PC-3 (cell line): ENCODE results near the gene MGAT4B. TPM values are rescaled to one million over a fixed set of nuclear protein-coding genes. Genes with fewer than 3 reads are reported as not detected.

Experiments
- ATAC-seq: fragments of 200-7000 bp; cut with Tn5 transposase; 2 replicates; pipeline ENCODE4 v1.9.1; 2020; ENCODE audit warnings: mild to moderate bottlenecking, moderate library complexity
- BruUV-seq: library from RNA; stranded (reverse); fragments of 400-500 nt; replicated peaks from 2 replicates; lab custom pipeline; 2021; lab: Mats Ljungman, UMichigan
- CTCF ChIA-PET: fragments of 300-600 bp; sonication (Branson Sonifier 250); formaldehyde crosslinking; loops from one replicate; lab custom pipeline; 2022; ENCODE audit warnings: antibody characterized with exemption; lab: Charles Lee
- POLR2A ChIA-PET: fragments of 300-600 bp; sonication (Branson Sonifier 250); formaldehyde crosslinking; loops from one replicate; lab custom pipeline; 2022; ENCODE audit warnings: antibody characterized with exemption; ENCODE audit not compliant: unreplicated experiment; lab: Charles Lee
- DNase-seq: peaks from one replicate; pipeline ENCODE4 v3.0.0-alpha.2; 2015
- H2AFZ ChIP-seq: fragments of 300-600 bp; sonication (generic); 2 replicates; pipeline ENCODE4 v1.6.0; 2016; ENCODE audit warnings: antibody characterized with exemption, low read length
- H3F3A ChIP-seq: fragments of 300-600 bp; sonication (generic); one replicate; pipeline ENCODE4 v1.6.0; 2017; ENCODE audit warnings: antibody characterized with exemption, low read length, control low read depth, mild to moderate bottlenecking; ENCODE audit not compliant: unreplicated experiment
- H3K27ac ChIP-seq: fragments of 300-600 bp; sonication (generic); 2 replicates; pipeline ENCODE4 v1.5.1; 2016; ENCODE audit warnings: mild to moderate bottlenecking, low read length
- H3K27me3 ChIP-seq: fragments of 300-600 bp; sonication (generic); 2 replicates; pipeline ENCODE4 v1.6.1; 2016; ENCODE audit warnings: low read length, mixed read lengths
- H3K36me3 ChIP-seq: fragments of 300-600 bp; sonication (generic); 2 replicates; pipeline ENCODE4 v1.6.1; 2016; ENCODE audit warnings: low read depth, mixed run types, low read length, mixed read lengths
- H3K4me1 ChIP-seq: fragments of 300-600 bp; sonication (generic); 2 replicates; pipeline ENCODE4 v1.5.1; 2016; ENCODE audit warnings: low read length; ENCODE audit not compliant: insufficient read depth
- H3K4me2 ChIP-seq: fragments of 300-600 bp; sonication (generic); 2 replicates; pipeline ENCODE4 v1.6.0; 2016; ENCODE audit warnings: low read length
- H3K4me3 ChIP-seq: fragments of 300-600 bp; sonication (generic); 2 replicates; pipeline ENCODE4 v1.5.1; 2016; ENCODE audit warnings: mild to moderate bottlenecking, low read length, mixed read lengths
- H3K79me2 ChIP-seq: fragments of 300-600 bp; sonication (generic); 2 replicates; pipeline ENCODE4 v1.6.1; 2017; ENCODE audit warnings: low read length, mixed read lengths
- H3K9ac ChIP-seq: fragments of 300-600 bp; sonication (generic); 2 replicates; pipeline ENCODE4 v1.6.0; 2016; ENCODE audit warnings: mild to moderate bottlenecking, low read length
- H3K9me2 ChIP-seq: fragments of 300-600 bp; sonication (generic); replicated peaks from 2 replicates; pipeline ENCODE4 v1.6.1; 2016; ENCODE audit warnings: mixed run types, low read length, mixed read lengths
- H3K9me3 ChIP-seq: fragments of 300-600 bp; sonication (generic); 2 replicates; pipeline ENCODE4 v1.6.1; 2016; ENCODE audit warnings: low read length, mixed read lengths
- H4K20me1 ChIP-seq: fragments of 300-600 bp; sonication (generic); 2 replicates; pipeline ENCODE4 v1.6.1; 2016; ENCODE audit warnings: low read length, mixed read lengths
- CTCF ChIP-seq: fragments of 300-600 bp; sonication (generic); conservative IDR thresholded peaks from 2 replicates; pipeline ENCODE4 v1.5.1; 2017; ENCODE audit warnings: antibody characterized with exemption, low read depth, mild to moderate bottlenecking, low read length
- EZH2 ChIP-seq: fragments of 300-600 bp; sonication (generic); IDR thresholded peaks from one replicate; pipeline ENCODE4 v1.6.1; 2017; ENCODE audit warnings: antibody characterized with exemption, mild to moderate bottlenecking, low read length; ENCODE audit not compliant: unreplicated experiment
- EZH2phosphoT487 ChIP-seq: fragments of 300-600 bp; sonication (generic); IDR thresholded peaks from 2 replicates; pipeline ENCODE4 v1.6.1; 2018; ENCODE audit warnings: mild to moderate bottlenecking, antibody characterized with exemption, low read length, borderline replicate concordance
- intact Hi-C: fragments of 100-400 bp; cut with micrococcal nuclease; formaldehyde crosslinking; loops from 2 replicates; pipeline ENCODE4 v1.9.0; 2023
- total RNA-seq: library from RNA; depleted of rRNA; stranded (reverse); fragments of >200 nt; gene quantifications from 2 replicates; pipeline ENCODE4 v1.2.3, GENCODE V29; 2014

MGAT4B gene
- total RNA-seq, 1 experiment from 2014 or later = 88.9 TPM

GRCh38 chr5:179771311-179771895, 35.3 kb downstream of the MGAT4B start:
- TF ChIP-seq CTCF = no peak
- no peak for TF ChIP-seq EZH2
- TF ChIP-seq EZH2phosphoT487 = no peak
- no peak overlapping the region for H3K4me2 ChIP-seq
- H3K9me3 ChIP-seq = no peaks in the 10 kb centered on the region
- H3K27me3 ChIP-seq = no peaks in the 10 kb centered on the region
- no peak overlapping the region for H3K27ac ChIP-seq
- H3K4me3 ChIP-seq = no peak overlapping the region
- BruUV-seq = no TSS peak
- ChIA-PET POLR2A (no interaction called here), CTCF (no interaction called here)
- no peaks in the 10 kb centered on the region for H3F3A ChIP-seq
- no peak overlapping the region for H3K9ac ChIP-seq
- H3K79me2 ChIP-seq = peaks cover 14% of the 10 kb centered on the region
- ATAC-seq (no peak), DNase-seq (no peak)
- intact Hi-C loops = no loop called here
- H3K9me2 ChIP-seq = no peaks in the 10 kb centered on the region
- H4K20me1 ChIP-seq = no peaks in the 10 kb centered on the region
- no peak overlapping the region for H2AFZ ChIP-seq
- H3K4me1 ChIP-seq = no peaks in the 10 kb centered on the region
- peaks cover 18% of the 10 kb centered on the region for H3K36me3 ChIP-seq

GRCh38 chr5:179769796-179770195, 36.9 kb downstream of the MGAT4B start:
- no peak for TF ChIP-seq EZH2phosphoT487
- TF ChIP-seq EZH2 = no peak
- TF ChIP-seq CTCF = no peak
- Histone ChIP-seq H3K4me1 (peaks cover 13% of the 10 kb centered on the region), H3K9me3 (no peaks in the 10 kb centered on the region), H3K36me3 (peaks cover 20% of the 10 kb centered on the region), H3K9me2 (no peaks in the 10 kb centered on the region), H3K9ac (no peak overlapping the region), H4K20me1 (no peaks in the 10 kb centered on the region), H3K79me2 (peaks cover 18% of the 10 kb centered on the region), H3K27ac (no peak overlapping the region), H3K4me3 (no peak overlapping the region), H2AFZ (no peak overlapping the region), H3F3A (no peaks in the 10 kb centered on the region), H3K4me2 (no peak overlapping the region), H3K27me3 (no peaks in the 10 kb centered on the region)
- no TSS peak for BruUV-seq
- CTCF ChIA-PET = no interaction called here
- POLR2A ChIA-PET = no interaction called here
- ATAC-seq (no peak), DNase-seq (no peak)
- intact Hi-C loops = no loop called here

- H3K36me3 ChIP-seq = peaks cover 20% of the 10 kb centered on the region
- ChIA-PET CTCF (no interaction called here), POLR2A (no interaction called here)
- ATAC-seq (no peak), DNase-seq (no peak)
- TF ChIP-seq EZH2phosphoT487 (no peak), CTCF (no peak)
- no peak overlapping the region for H3K4me2 ChIP-seq
- H4K20me1 ChIP-seq = no peaks in the 10 kb centered on the region
- intact Hi-C loops = no loop called here
- no peak overlapping the region for H3K9ac ChIP-seq
- no peaks in the 10 kb centered on the region for H3F3A ChIP-seq
- no peaks in the 10 kb centered on the region for H3K9me2 ChIP-seq
- no peaks in the 10 kb centered on the region for H3K9me3 ChIP-seq
- H3K27me3 ChIP-seq = no peaks in the 10 kb centered on the region
- H3K4me1 ChIP-seq = peaks cover 13% of the 10 kb centered on the region
- H3K27ac ChIP-seq = no peak overlapping the region
- no peak overlapping the region for H3K4me3 ChIP-seq
- BruUV-seq = no TSS peak
- H3K79me2 ChIP-seq = peaks cover 18% of the 10 kb centered on the region
- no peak overlapping the region for H2AFZ ChIP-seq
These were observed 37.4 kb downstream of the MGAT4B start for GRCh38 chr5:179769271-179769670.
